DLD1 (cell line): ENCODE measurements around the gene PSMA3.

Experiments used
- in situ Hi-C: cut with HindIII; loops from 2 replicates; pipeline ENCODE4 v1.10.0; 2017; ENCODE audit warnings: low sequenced_read_pairs

The PSMA3 gene

GRCh38 chr14:58298477-58299400, 54.1 kb downstream of the PSMA3 start, which contains the start of gene ARID4A:
Gene ARID4A (plus strand): TSS chr14:58298555. CDS start chr14:58299855, 1,300 bp downstream.
- in situ Hi-C loops = no loop called here

GRCh38 chr14:58299401-58300330, 55.0 kb downstream of the PSMA3 start:
- in situ Hi-C loops = no loop called here

GRCh38 chr14:58301416-58301815, 56.8 kb downstream of the PSMA3 start:
- in situ Hi-C loops = no loop called here

- in situ Hi-C loops = no loop called here
Observed at GRCh38 chr14:58305730-58306129, 61.1 kb downstream of the PSMA3 start.

GRCh38 chr14:58307597-58308316, 63.1 kb downstream of the PSMA3 start:
- in situ Hi-C loops = no loop called here

GRCh38 chr14:58309086-58309485, 64.4 kb downstream of the PSMA3 start:
- in situ Hi-C loops = no loop called here

- in situ Hi-C loops = no loop called here
Observed at GRCh38 chr14:58313699-58314098, 69.1 kb downstream of the PSMA3 start.

- in situ Hi-C loops = no loop called here
Observed at GRCh38 chr14:58315606-58316005, 71.0 kb downstream of the PSMA3 start.
